Bronchial smooth muscle cell (primary cell): ENCODE data around the gene DYNLT2B. TPM values are rescaled to one million over a fixed set of nuclear protein-coding genes. Genes with fewer than 3 reads are reported as not detected.

ENCODE experiments used
- total RNA-seq: library from RNA; depleted of rRNA; stranded (reverse); fragments of >200 nt; gene quantifications from 2 replicates; pipeline ENCODE4 v1.2.1, GENCODE V29; 2014

DYNLT2B gene
- 10.4 and 11.0 TPM in 2 replicates for total RNA-seq

GRCh38 chr3:196317687-196318467 is at the start of gene DYNLT2B:
DYNLT2B (minus strand) TSS chr3:196318240; CDS start chr3:196318152, 88 bp downstream.

GRCh38 chr3:196287440-196288140 is 30.4 kb downstream of the DYNLT2B start, which contains the start of gene PCYT1A:
PCYT1A (minus strand) TSS chr3:196287726; CDS start chr3:196270531, 17,195 bp downstream.

Other genes with a start within 250 kb of the DYNLT2B start
- gene TFRC, start 236.2 kb downstream of the DYNLT2B start, total RNA-seq: 93.3 and 224 TPM in 2 replicates
- gene ZDHHC19, start 106.8 kb downstream of the DYNLT2B start, total RNA-seq: not detected in 2 replicates
- gene SLC51A, start 101.7 kb downstream of the DYNLT2B start, total RNA-seq: not detected in 2 replicates
- gene PCYT1A, start 30.5 kb downstream of the DYNLT2B start, total RNA-seq: 67.3 and 125 TPM in 2 replicates
- not detected in 2 replicates for gene TM4SF19, start 20.1 kb upstream of the DYNLT2B start, total RNA-seq
- 19.4 and 19.8 TPM in 2 replicates for gene UBXN7, start 114.2 kb upstream of the DYNLT2B start, total RNA-seq
- gene RNF168, start 185.5 kb upstream of the DYNLT2B start, total RNA-seq: 13.2 and 16.7 TPM in 2 replicates
- gene SMCO1, start 197.1 kb upstream of the DYNLT2B start, total RNA-seq: not detected in 2 replicates